ENCODE measurements around the gene RNU1-3.
A peak's percentile ranks its signal among the peaks of the same experiment; 100 is the strongest.
"Not testable (repeated sequence)": the region's sequence is repeated elsewhere in the genome, so short reads cannot be mapped to it uniquely, and the experiment has no call there.

The RNU1-3 gene

DNA sequence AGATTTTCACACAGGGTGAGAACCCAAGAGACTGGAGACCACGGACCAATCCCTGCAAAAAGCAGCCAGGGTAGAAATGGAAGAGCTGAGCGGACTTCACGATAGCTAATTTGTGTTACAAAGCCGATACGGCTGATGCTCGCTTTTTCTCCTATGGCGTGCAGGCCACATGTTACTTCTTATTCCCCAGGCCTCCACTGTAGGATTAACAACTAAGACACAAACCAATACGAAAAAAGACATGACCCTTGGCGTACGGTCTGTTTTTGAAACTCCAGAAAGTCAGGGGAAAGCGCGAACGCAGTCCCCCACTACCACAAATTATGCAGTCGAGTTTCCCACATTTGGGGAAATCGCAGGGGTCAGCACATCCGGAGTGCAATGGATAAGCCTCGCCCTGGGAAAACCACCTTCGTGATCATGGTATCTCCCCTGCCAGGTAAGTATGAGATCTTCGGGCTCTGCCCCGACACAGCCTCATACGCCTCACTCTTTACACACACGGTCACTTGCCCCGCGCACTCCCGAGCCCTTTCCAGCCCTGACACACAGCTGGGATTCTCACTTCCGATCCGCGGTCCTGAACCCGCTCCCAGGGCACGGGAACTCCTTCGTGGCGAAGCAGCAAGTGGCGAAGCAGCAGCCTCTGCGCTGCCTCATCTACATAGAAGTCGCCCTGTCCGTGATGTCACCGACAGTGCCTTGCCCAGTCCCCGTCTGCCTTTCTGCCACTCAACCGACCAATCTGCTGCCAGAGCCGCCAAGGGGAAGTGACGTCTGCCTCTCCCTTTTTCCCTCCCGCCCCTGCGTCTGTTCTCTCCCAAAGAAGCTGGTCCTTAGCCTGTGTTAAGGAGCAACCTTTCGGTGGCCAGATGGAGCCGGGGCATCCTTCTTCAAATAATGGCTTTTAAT is at the start of gene RNU1-3:
Gene RNU1-3, minus strand, starts transcription at position 447 of the 912 bp plus-strand sequence.
- FAIRE-seq; DNase-seq (ENCODE audit: low spot score): not testable (repeated sequence)

DNA sequence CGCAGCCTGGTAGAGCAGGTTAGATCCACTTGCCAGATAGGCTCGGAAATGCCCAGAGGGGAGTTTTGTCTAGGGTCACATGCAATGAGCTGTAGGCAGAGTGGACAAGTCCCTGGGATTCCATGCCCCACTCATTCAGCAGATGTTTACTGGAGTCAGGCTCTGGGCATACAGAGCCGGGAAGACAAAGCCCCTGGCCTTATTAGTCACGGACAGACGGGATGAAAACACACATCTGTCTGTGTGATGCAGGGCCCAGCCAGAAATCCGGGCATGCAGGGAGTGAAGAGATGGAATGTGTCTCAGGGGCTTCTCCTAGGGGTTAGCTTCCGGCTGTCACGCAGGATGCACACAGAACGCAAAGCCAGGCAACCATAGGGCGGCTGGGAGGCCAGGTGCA is 46.7 kb upstream of the RNU1-3 start:
- not testable (repeated sequence) for FAIRE-seq; DNase-seq (ENCODE audit: low spot score)

DNA sequence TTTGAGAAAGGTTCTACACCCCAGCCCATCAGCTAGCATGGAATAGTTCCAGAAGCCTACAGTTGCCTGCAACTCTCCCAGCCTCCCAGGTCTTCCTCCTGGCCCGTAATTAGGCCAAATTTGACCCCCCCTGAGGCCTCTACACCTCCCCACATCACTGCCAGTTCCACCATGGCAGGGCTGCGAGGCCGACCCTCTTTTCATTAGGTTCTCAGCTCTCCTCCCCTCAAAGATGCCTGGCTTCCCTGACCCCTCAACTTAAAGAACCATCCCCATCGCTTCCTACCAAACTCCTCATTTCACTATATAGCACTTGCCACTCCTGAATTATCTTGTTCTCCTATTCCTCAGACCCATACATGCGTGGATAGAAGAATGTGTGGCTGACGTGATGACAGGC is 46.2 kb upstream of the RNU1-3 start:
- FAIRE-seq; DNase-seq (ENCODE audit: low spot score): not testable (repeated sequence)

DNA sequence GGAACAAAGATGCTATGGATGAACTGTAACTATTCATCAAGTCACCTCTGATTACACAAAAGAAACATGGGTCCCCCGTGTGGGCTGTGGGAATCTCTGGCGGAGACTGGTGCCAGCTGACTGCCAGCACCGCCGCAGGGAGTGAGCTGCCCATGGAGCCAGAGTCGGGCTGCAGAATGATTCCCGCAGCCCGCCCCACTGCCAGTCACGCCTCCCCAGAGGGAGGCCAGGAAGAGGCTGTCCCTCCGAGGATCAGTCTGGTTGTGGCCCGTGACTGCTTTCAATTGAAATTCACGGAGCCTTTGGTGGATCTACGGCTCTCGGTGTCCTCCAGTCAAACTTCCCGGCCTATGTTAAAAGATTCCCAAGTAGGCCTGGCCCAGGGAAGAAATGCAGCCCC is 45.8 kb upstream of the RNU1-3 start:
- not testable (repeated sequence) for DNase-seq (ENCODE audit: low spot score); FAIRE-seq

DNA sequence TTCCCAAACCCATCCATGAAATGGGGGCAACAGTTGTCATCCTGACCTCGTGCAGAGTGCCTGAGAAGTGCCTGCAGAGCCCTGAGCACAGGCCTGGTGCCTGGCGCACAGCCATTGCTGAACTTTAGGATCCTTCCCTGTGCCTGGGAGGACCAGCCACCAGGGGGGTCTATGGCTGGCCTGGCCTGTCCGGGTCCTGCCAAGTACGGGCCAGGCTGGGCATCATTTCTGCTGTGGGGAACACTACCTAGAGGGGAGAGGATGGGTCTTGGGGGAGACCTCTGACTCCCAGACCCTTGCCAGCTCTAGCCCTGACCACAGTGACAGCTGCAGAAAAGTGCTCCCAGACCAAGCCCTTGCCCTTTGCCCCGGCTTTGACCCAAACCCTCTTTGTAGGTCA is 45.4 kb upstream of the RNU1-3 start:
- FAIRE-seq; DNase-seq (ENCODE audit: low spot score): not testable (repeated sequence)

DNA sequence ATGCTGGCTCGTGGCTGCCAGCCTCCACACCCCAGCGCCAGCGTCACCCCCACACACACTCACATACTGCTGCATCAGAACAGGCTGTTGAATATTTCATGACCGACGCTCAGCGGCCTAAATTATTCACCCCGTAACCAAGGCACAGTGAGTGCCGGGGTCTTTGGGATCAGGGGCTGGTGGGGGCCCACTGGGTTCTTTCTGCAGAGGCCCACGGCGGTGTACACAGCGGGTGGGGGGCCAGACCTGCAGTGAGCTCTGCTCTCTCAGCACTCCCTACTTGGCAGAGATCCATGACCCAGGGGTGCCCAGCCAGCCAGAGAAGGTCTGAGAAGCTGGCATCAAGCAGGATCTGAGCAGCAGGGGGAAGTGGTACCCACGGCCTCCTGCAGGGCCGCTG is 43.9 kb upstream of the RNU1-3 start:
- not testable (repeated sequence) for FAIRE-seq; DNase-seq (ENCODE audit: low spot score)

DNA sequence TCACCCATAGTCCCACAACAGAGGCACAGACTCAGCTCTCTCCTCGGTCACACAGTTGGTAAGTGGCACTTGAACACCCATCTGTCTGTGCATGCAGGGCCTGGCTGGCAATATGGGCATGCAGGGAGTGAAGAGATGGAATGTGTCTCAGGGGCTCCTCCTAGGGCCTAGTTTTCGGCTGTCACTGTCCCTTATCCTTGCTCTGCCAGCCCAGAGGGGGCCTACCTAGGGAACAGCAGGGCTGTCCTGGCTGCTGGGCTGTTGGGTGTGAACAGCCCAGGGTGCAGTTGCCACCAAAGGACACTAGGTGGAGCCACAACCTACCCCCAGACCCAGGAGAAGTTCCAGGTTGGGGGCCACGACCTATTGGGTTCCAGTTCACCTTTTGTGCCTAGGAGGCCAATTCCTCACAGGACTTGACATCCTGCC is 42.9 kb upstream of the RNU1-3 start:
- peak; percentile 86 for FAIRE-seq
- DNase-seq (ENCODE audit: low spot score) = not testable (repeated sequence)

DNA sequence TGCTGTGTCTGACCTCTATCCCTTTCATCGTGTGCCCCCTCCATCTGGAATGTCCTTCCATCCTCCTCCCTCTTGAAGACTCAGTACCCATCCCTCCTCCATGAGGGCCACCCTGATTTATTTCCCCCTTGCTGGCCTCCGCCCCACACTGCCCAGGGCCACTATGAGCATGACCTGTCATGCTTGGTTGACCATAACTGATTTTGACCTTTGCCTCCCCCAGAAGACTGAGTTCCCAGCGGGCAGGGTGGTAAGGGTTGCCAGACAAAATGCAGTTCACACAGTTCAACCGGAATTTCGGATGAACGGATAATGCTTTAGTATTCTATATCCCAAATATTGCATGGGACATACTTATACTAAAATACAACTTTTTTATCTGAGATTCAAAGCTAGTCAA is 42.0 kb upstream of the RNU1-3 start:
- peak; percentile 82 for FAIRE-seq

DNA sequence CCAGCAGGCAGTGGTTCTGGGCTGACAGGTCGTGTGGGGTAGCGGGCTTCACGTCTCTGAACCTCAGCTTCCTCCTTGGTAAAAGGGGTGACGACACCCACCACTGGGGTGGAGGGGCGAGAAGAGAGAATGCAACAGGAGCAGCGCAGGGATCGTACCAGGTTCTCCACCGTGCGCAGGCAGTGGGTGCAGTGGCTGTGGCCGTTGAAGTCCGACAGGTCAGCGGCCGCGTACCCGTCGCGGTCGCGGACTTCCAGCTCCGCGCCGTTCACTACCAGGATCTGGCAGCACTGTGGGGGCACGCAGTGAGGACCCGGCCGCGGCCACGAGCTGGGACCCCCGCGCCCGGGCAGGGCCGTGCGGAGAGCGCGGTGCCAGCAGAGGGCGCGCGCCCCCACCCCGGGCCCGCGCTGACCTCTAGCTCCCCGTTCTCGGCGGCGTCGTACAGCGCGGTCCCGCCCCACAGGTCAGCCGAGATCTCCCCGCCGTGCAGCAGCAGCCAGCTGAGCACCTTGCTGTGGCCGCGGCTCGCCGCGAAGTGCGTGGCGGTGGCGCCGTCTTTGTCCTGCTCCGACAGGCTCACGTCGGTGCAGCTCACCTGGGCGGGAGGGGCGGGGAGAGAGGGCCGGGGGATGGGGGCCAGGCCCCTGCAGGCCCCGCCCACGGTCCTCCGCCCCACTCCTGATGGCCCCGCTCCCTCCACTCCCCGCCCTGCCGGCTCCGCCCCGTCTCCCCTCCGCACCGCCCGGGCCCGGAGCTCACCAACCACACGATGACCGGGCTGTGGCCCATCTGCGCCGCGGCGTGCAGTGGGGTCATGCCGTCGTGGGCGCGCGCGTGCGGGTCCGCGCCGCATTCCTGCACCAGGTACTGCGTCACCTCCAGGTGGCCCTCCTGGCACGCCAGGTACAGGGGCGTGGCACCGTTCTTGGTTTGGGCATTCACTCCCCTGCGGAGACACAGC is 40.7 kb upstream of the RNU1-3 start:
- not testable (repeated sequence) for DNase-seq (ENCODE audit: low spot score); FAIRE-seq

More for the DNA sequence above, 42.0 kb upstream of the RNU1-3 start:
- not testable (repeated sequence) for DNase-seq (ENCODE audit: low spot score)

DNA sequence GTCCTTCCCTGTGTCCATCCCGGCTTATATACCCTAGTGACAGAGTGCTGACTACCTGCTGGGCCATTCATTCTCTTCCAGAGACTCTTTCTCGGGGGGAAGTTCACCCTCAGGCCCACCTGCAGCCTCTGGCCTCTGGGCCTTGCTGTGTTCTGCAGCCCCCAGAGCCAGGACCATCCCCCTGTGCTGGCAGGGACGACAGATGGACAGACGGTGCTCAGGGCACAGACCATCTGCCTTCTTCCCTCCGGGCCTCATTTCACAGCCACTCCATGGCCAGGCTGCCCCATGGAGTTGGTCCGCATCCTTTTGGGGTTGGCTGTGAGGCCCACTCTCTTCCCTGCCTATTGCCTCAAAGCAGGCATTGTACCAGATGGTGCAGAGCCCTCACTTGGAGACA is 39.6 kb upstream of the RNU1-3 start:
- not testable (repeated sequence) for DNase-seq (ENCODE audit: low spot score); FAIRE-seq

DNA sequence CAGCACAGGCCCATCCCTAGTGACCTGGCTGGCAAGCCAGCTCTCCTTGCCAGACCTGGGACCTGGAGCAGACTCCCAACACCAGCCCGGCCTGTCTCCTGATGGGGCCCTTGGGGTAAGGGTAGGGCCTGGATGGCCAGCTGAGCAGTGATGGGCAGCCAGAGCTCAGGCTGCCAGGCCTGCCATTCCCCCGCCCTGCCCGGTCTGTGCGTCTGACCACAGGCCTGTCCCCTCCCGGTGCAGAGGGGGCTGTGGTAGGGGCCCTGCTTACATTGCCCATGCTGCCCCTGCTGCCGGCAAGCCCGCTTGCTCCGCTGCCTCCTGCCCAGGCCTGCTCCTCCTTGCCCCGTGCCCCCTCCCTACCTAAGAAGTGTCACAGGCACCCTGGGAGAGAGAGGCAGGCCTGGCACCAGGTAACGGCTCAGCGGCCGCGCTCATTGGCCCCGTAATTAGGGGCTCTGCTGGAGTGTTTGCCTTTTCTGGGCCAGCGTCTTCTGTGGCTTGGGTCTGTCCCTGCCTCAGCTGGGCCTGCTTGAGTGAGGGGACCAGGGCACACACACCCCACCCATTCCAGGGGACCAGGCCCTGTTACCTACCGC is 37.9 kb upstream of the RNU1-3 start:
- FAIRE-seq; DNase-seq (ENCODE audit: low spot score): not testable (repeated sequence)

DNA sequence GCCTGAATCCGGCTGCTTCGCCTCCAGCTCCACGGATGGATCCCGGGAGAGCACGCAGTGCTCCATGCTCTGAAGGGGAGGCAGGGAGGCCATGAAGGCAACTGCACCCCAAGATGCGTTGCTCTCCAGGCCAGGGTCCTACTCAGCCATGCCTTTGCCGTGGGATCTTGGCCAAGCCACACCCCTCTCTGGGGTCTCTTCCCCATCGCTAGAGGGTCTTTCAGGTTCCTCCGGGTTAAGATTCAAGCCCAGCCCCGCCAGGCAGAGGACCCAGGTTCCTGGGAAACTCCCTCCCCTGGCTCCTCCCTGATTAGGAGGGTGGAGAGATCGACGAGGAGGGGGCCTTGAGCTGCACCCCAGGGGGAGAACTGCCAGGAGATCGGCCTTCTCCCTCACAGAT is 37.3 kb upstream of the RNU1-3 start:
- not testable (repeated sequence) for DNase-seq (ENCODE audit: low spot score); FAIRE-seq

DNA sequence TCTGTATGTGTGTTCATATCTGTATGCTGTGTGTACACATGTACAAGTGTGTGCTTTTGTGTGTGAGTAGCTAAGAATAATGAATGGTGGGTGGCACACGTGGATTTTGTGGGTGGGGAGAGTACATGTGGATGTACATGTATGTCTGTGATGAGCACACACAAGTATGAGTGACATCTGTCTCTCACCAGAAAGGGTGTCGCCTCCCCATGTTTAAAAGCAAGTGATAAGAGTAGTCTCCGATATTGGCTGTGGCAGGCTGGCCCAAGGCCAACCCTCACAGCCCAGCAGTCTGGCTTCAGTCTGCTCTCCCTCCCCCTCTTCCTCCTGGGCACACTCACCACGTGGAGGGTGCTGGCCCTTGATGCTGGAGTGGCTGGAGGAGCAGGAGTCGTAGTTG is 36.9 kb upstream of the RNU1-3 start:
- not testable (repeated sequence) for DNase-seq (ENCODE audit: low spot score); FAIRE-seq

DNA sequence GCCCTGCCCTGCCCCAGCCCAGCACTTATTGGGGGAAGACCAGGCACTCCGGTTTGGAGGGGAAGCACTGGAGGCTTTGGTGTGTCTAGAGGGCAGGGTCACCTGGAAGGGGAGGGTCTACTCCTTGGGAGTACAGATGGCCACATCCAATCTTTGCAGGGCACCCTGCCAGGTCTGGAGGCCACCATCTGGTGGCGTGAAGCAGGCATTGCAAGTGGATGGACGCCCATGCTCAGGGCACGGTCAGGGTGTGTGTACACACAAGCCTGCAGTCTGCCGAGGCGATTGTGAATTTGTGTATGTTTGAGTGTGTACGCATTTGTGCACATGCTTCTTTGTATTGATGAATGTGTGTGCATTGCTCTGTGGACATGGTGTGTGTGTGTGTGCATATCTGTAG is 36.4 kb upstream of the RNU1-3 start:
- not testable (repeated sequence) for DNase-seq (ENCODE audit: low spot score)
- peak; percentile 99 for FAIRE-seq

DNA sequence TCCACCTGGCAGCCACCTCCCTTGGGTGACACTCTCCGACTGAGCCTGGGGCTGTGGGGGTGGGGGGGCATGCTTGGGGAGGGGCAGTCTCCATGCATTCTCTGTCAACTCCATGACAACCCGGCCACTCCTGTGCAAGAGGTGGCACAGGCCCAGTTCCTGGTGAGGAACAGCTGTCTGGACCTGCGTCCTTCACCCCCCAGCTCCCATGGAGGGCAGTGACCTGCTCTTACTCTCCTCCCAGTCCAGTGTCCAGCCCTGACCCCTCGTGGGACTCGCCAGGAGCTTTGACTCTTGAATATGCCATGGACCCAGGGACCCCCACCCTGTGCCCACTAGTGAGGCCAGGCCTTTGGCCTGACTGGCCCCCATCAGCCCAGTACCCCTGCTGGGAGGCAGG is 35.5 kb upstream of the RNU1-3 start:
- DNase-seq (ENCODE audit: low spot score); FAIRE-seq: not testable (repeated sequence)

DNA sequence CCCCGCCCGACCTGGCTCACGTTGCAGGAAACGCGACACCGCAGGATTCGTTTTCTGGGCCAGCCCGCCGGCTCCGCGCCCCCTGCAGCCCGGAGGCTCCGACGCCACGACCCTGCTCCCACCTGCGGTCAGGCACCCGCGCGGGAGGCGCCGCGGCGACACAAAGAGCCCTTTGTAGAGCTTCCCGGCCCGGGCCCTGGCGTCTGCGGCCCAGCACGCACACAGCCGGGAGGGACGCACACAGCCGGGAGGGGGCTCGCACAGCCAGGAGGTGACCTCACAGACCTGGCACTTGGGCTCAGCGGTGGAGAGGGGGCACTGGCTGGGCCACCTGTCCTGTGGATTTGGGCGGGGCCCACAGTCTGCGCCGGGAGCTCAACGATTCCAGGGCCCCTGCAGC is 34.4 kb upstream of the RNU1-3 start:
- not testable (repeated sequence) for DNase-seq (ENCODE audit: low spot score)
- FAIRE-seq = peak; percentile 83

DNA sequence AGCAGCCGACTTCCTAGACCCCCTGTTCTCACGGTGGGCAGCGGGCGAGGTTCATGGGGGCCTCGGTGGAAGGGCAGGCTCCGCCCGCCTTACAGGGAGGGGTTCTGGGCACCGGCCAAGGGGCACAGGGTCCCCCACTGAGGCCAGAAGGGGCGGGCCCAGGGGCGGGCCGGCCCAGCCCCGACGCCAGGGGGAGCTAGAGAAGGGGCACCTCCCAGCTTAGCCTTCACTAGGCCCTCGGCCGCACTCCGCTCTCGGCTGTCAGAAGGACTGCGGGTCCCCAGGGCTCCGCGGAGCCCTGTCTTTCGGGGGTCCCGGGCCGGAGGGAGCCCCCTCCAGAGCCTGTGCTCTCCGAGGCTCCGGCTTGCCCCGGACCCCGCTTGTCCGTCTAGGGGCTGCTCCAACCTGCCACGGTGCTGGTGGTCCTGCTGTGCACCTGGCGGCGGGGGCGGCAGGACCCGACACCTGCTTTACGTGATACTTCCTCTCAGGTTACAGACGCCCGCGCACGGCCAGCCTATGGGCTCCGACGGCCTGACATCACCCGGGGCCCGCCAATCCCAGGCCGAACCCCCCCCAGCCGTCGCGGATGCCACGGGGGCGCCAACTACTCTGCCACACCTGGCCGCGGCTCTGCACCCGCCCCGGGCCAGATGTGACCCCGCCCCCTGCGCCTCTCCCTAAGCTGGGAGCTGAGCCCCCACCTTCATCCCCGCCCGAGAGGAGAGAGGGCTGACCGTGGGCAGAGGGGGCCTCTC is 33.6 kb upstream of the RNU1-3 start:
- FAIRE-seq = not testable (repeated sequence)

DNA sequence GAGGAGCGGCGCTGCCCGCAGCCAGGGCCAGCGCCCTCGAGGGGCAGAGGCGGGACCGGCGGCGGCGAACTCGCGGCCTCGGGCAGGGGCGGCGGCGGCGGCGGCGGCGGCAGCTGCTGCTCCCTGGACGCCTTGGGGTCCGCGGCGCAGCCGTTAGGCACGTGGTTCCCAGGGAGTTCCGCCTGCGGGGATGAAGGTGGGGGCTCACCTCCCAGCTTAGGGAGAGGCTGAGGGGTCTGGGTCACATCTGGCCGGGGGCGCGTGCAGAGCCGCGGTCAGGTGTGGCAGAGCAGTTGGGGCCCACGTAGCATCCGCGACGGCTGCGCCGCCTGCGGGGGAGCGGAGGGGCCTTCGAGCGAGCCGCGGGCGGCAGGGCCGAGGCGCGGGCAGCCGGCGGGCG is 32.7 kb upstream of the RNU1-3 start:
- not testable (repeated sequence) for FAIRE-seq; DNase-seq (ENCODE audit: low spot score)

More for the DNA sequence above, 33.6 kb upstream of the RNU1-3 start:
- DNase-seq (ENCODE audit: low spot score) = not testable (repeated sequence)

DNA sequence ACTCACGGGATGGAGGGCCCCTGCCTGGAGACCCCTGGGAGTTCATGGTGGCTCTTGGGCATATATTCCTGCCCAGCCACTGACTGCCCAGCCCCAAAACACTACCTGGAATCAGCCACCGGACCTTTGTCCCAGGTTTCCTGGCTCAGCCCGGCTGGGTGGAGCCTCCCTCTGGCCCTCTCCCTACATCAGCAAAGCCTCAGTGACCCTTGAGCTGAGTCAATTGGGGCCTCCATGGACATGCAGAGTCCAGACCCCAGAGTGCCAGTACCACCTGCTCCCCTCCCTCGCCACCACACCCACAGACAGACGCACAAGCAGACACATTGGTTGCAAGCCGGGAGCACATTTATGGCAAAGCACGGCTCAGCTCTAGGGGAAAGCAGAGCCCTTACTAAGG is 30.4 kb upstream of the RNU1-3 start:
- DNase-seq (ENCODE audit: low spot score) = not testable (repeated sequence)
- FAIRE-seq = peak; percentile 35

DNA sequence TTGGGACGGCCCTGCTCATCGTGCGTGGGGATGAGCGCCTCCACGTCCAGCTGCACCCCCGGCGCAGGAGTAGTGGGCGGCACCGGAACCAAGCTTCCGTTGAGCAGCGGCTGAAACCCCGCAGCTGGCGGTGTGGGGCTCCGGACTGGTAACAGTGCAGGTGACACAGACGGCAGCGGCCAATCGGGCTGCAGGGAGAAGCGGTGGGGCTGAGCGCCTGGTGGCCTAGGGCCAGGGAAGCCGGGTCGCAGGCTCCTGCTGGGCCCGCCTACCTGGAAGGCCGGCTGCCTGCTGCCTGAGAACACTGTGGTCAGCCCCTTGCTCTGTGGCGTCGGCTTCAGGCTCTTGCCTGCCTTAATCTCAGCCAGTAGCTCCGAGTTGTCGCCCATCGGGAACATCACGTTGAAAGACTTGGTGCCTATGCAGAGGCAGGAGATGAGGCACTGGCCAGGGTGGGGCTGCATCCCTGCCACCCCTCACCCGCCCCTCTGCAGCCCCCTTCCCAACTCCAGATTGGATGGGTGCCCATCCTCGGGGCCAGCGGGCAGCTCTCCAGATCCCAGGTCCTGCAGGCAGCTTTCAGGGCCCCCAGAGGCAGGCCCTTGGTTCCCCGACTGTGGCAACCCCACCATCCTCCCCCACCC is 29.9 kb upstream of the RNU1-3 start:
- DNase-seq (ENCODE audit: low spot score); FAIRE-seq: not testable (repeated sequence)
